ENCODE measurements around the gene KRT4. TPM values are rescaled to one million over a fixed set of nuclear protein-coding genes. Genes with fewer than 3 reads are reported as not detected.

The KRT4 gene
- polyA plus RNA-seq, 3 donors, result not detected

DNA sequence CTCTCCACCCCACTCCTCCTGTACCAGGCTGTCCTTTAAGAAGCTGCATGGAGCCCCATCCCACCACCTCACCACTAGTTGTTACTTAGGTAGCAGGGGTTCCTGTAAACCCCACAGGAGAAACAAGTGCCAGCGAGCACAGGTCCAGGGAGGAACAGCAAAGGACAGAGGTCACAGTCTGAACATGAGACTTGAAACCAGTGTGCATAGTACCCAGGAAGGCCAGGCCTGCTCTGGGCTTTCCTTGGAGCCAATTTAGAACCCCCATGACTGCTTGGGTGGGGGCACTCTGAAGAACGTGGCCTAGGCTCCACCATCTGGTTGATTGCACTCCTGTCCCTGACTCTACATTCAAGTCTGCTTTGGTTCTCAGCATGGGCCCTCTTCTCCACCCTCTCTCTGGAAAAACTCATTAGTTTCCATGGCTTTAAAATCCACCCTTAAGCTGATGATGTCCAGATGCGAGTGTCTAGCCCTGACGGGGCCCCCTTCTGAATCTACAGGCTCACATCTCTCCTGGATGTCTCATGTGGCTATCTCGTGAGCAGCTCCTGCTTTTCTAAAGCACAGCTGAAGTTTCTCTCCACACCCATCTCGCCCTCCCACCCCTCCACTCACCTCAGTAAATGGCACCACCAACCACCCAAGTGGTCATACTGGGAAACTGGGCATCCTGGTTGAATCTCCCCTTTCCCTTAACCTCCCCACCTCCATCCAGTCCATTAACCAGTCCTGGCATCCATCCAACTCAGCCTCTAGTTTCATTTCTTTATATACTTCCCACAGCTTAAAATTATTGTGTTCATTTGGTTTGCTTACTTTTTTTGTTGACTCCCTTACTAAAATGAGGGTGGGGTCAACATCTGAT, 26.4 kb downstream of the KRT4 start:
- TF ChIP-seq CTCF (IDR thresholded peaks at IDR 0.05), result no peak
- intact Hi-C loops (cut with micrococcal nuclease), result no loop called here
- Mint-ChIP-seq H3K27ac (no peak overlapping the region), H3K9me3 (peaks cover 0 to 6% (median 0%) of the 10 kb centered on the region in 7 donors), H3K27me3 (ENCODE audit: low read depth in 3 of 3) (peaks cover 32 to 37% (median 34%) of the 10 kb centered on the region in 3 donors), H3K4me1 (peaks cover 5% of the 10 kb centered on the region), H3K4me3 (no peak overlapping the region), H3K36me3 (no peaks in the 10 kb centered on the region)
- H3K27ac ChIP-seq (ENCODE audit: low read depth in 1 of 2, low read length in 2 of 2), result no peak overlapping the region
- 88% methylated on average over 6 of the region's 6 CpGs for WGBS (ENCODE audit: insufficient coverage)
- H3K4me2 ChIP-seq (replicated peaks; ENCODE audit: extremely low read depth, low read length, poor library complexity, severe bottlenecking), result no peak overlapping the region
- no peaks in the 10 kb centered on the region for H3K79me2 ChIP-seq (ENCODE audit: insufficient read depth, low read length)
- H3K9me3 ChIP-seq (replicated peaks in 1 of 2; ENCODE audit: control insufficient read depth in 1 of 2, insufficient read depth in 1 of 2, low read length in 2 of 2), result no peaks in the 10 kb centered on the region
- H4K20me1 ChIP-seq (ENCODE audit: insufficient read depth, low read length), result no peaks in the 10 kb centered on the region
- H3K9ac ChIP-seq (ENCODE audit: insufficient read depth, low read length, poor library complexity, severe bottlenecking), result no peak overlapping the region
- H3K4me1 ChIP-seq (ENCODE audit: control insufficient read depth in 1 of 2, insufficient read depth in 2 of 2, low read length in 2 of 2), result no peaks in the 10 kb centered on the region
- H2AFZ ChIP-seq (ENCODE audit: insufficient read depth, low read depth, low read length, poor library complexity, severe bottlenecking), result no peak overlapping the region
- no peaks in the 10 kb centered on the region for H3K36me3 ChIP-seq (replicated peaks in 1 of 2; ENCODE audit: control insufficient read depth in 1 of 2, insufficient read depth in 2 of 2, low read length in 2 of 2)
- peaks cover 6 to 19% of the 10 kb centered on the region in 2 donors for H3K27me3 ChIP-seq (ENCODE audit: control insufficient read depth in 2 of 2, insufficient read depth in 2 of 2, low read length in 2 of 2)
- no peak for DNase-seq
- no peak overlapping the region for H3K4me3 ChIP-seq (replicated peaks in 1 of 3; ENCODE audit: low read depth in 2 of 3, low read length in 3 of 3)

- Mint-ChIP-seq H3K4me1 (peaks cover 3% of the 10 kb centered on the region), H3K27ac (no peak overlapping the region), H3K9me3 (peaks cover 0 to 6% (median 0%) of the 10 kb centered on the region in 7 donors), H3K27me3 (ENCODE audit: low read depth in 3 of 3) (peaks cover 17 to 22% (median 20%) of the 10 kb centered on the region in 3 donors), H3K4me3 (no peak overlapping the region), H3K36me3 (no peaks in the 10 kb centered on the region)
- DNase-seq, result no peak
- no peak overlapping the region for H3K9ac ChIP-seq (ENCODE audit: insufficient read depth, low read length, poor library complexity, severe bottlenecking)
- no peak overlapping the region for H3K4me3 ChIP-seq (replicated peaks in 1 of 3; ENCODE audit: low read depth in 2 of 3, low read length in 3 of 3)
- no peaks in the 10 kb centered on the region for H3K79me2 ChIP-seq (ENCODE audit: insufficient read depth, low read length)
- no peak overlapping the region for H3K4me2 ChIP-seq (replicated peaks; ENCODE audit: extremely low read depth, low read length, poor library complexity, severe bottlenecking)
- WGBS (ENCODE audit: insufficient coverage), result 94% methylated on average over 2 of the region's 3 CpGs
- H4K20me1 ChIP-seq (ENCODE audit: insufficient read depth, low read length), result no peaks in the 10 kb centered on the region
- H3K4me1 ChIP-seq (ENCODE audit: control insufficient read depth in 1 of 2, insufficient read depth in 2 of 2, low read length in 2 of 2), result no peaks in the 10 kb centered on the region
- intact Hi-C loops (cut with micrococcal nuclease), result no loop called here
- H3K36me3 ChIP-seq (replicated peaks in 1 of 2; ENCODE audit: control insufficient read depth in 1 of 2, insufficient read depth in 2 of 2, low read length in 2 of 2), result no peaks in the 10 kb centered on the region
- H3K27me3 ChIP-seq (ENCODE audit: control insufficient read depth in 2 of 2, insufficient read depth in 2 of 2, low read length in 2 of 2), result peaks cover 0 to 12% of the 10 kb centered on the region in 2 donors
- no peak overlapping the region for H2AFZ ChIP-seq (ENCODE audit: insufficient read depth, low read depth, low read length, poor library complexity, severe bottlenecking)
- H3K27ac ChIP-seq (ENCODE audit: low read depth in 1 of 2, low read length in 2 of 2), result no peak overlapping the region
- no peaks in the 10 kb centered on the region for H3K9me3 ChIP-seq (replicated peaks in 1 of 2; ENCODE audit: control insufficient read depth in 1 of 2, insufficient read depth in 1 of 2, low read length in 2 of 2)
- no peak for TF ChIP-seq CTCF (IDR thresholded peaks at IDR 0.05)
These were observed 29.0 kb downstream of the KRT4 start for GRCh38 chr12:52784909-52785308.

All from CD14-positive monocyte (primary cell).